Occipital lobe (tissue), 2 donors: Measurements from ENCODE around the gene RFX8. TPM values are rescaled to one million over a fixed set of nuclear protein-coding genes. Genes with fewer than 3 reads are reported as not detected.
"Not testable (repeated sequence)": the region's sequence is repeated elsewhere in the genome, so short reads cannot be mapped to it uniquely, and the experiment has no call there.

Experiments used
- DNase-seq: peaks from one replicate; lab custom pipeline; 2025; lab: John Stamatoyannopoulos, UW
- total RNA-seq: library from RNA; depleted of rRNA; stranded (reverse); fragments of >200 nt; gene quantifications from one replicate; pipeline ENCODE4 v1.2.3, GENCODE V29; 2014

The RFX8 gene
- total RNA-seq, 1 donor from 2014 or later = 0.47 TPM

DNA sequence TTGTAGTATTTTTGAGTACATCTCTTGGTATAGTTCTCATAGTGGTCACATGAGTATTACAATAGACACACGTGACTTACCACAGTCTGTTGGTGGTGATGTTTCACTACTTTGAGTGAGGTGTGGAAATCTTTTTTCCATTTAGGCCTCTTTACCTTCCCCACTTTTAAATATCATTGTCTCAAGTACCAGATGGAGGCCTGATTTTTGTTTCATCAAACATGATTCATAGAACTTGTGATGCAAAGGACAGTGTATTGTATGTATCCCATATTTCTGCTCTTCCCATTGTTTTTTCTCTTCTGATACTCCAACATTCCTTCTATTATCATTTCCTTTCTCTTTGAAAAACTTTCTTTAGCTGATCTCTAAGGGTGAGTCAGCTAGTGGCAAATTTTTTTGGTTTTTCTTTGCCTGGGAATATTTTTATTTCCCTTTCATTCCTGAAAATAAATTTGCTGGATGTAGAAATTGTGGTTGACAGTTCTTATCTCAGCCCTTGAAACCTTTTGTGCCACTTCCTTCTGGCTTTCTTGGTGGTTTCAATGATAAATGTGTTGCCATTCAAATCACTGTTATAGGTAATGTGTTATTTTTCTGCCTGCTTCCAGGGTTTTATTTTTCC lies 32.8 kb downstream of the RFX8 start:
- no peak for DNase-seq

DNA sequence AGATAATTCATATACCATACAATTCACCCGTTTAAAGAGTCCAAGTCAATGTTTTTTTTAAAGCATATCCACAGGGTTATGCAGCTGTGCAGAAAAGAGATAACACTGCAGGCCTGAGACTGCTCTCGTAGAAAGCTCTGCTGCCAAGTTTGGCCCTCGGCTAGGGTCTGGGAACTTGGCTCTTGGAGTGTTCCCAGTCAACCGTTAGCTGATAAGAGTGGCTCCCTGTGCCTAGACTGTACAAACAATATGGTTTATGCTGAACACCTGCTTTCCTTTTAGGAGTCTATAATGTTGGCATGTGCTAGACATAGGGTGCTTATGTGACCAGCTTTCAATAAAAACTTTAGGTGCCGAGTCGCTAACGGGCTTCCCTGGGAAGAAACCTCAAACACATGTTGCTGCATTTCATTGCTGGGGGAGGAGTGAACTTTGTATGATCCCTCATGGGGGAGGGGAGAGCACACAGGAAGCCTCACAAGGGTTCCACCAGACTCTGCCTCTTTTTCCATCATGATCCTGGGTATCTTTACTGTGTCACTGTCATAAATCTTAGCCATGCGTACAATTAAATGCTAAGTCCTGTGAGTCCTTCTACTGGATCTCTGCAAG lies 34.7 kb downstream of the RFX8 start:
- no peak for DNase-seq

- no peak for DNase-seq
Measured at GRCh38 chr2:101439716-101440115, 35.2 kb downstream of the RFX8 start.

- DNase-seq = not testable (repeated sequence)
Measured at GRCh38 chr2:101438555-101438954, 36.4 kb downstream of the RFX8 start.

DNA sequence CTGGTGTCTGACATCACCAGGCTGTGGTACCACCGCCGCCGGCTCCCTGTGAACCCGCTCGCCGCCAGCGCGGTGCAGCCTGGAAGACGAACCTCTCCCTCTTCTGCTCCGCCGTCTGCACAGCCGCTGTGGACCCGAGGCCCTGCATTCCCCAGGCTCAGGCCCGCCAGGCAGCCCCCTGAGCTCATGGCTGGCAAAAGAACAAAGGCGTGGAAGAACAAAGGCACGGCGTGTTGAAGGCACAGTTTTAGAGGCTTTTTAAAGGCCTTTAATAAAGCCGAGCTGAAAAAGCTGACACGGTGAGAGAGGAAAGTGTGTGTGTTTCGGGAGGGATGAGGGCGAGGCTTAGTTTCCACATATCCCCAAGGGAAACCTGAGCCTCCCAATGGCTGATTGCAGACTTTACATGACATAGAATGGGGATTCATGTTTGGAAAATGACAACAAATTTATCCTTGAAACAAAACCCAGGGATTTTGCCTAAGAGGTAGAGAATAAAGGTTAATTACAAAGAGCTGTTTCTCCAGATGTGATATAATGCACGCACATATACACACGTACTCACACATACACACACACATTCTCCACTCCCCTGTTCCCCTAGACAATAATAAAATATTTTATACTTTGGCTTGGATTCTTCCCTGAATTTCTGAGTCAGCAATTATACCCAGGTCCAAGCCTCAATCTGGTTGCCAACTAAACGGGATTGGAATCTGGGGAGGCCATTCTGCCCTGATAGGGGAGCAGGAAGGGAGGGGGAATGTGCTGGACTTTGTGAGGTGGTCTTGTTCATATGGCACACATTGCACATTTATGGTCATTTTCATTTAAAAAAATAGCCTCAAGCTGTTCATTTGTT lies 39.7 kb downstream of the RFX8 start:
- no peak for DNase-seq

GRCh38 chr2:101433465-101433864 lies 41.4 kb downstream of the RFX8 start:
- no peak for DNase-seq

GRCh38 chr2:101432411-101433181 lies 42.3 kb downstream of the RFX8 start:
- DNase-seq = no peak

DNA sequence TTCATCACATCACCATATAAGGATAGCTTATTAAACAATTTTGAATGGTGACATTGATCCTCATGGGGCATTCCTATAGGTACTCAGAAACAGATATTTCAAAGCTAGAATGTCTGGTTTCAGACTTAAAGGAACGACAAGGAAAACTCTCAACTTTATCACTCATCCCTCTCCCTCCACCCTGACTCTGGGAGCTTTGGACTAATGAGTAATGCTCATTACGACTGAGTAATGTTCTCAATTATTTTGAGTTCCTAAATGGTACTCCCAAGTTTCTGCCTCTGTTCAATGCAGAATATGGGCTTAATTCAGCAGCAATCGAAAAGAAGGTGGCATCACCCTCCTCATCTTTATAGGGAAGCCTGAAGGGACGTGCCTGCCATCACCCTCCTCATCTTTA lies 43.4 kb downstream of the RFX8 start:
- no peak for DNase-seq

- DNase-seq = no peak
Measured at GRCh38 chr2:101430156-101430555, 44.8 kb downstream of the RFX8 start.

DNA sequence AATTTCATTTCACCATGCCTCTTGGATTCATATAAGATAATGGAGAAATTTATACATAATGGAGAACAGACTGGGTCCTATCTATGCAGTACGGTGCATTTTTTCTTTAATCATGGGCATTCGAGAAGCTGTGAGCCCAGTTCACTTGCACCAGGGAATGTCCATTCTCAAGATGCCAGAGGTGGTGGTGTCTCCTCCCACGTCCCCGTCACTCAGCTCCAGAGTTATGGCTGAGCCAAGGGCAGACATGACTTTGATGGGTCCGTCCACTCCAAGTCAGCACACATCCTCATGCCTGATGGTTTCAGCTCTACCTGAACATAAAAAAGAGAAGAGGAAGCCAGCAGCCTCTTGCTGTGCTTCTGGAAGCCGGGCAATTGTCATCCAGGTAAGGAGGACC lies 45.5 kb downstream of the RFX8 start:
- DNase-seq = no peak

- DNase-seq = no peak
Measured at GRCh38 chr2:101428422-101429176, 46.3 kb downstream of the RFX8 start.

GRCh38 chr2:101427743-101428142 lies 47.2 kb downstream of the RFX8 start:
- no peak for DNase-seq

GRCh38 chr2:101427240-101427639 lies 47.7 kb downstream of the RFX8 start:
- no peak for DNase-seq

GRCh38 chr2:101426822-101427221 lies 48.1 kb downstream of the RFX8 start:
- DNase-seq = no peak

GRCh38 chr2:101420623-101421022 lies 54.3 kb downstream of the RFX8 start:
- DNase-seq = no peak

DNA sequence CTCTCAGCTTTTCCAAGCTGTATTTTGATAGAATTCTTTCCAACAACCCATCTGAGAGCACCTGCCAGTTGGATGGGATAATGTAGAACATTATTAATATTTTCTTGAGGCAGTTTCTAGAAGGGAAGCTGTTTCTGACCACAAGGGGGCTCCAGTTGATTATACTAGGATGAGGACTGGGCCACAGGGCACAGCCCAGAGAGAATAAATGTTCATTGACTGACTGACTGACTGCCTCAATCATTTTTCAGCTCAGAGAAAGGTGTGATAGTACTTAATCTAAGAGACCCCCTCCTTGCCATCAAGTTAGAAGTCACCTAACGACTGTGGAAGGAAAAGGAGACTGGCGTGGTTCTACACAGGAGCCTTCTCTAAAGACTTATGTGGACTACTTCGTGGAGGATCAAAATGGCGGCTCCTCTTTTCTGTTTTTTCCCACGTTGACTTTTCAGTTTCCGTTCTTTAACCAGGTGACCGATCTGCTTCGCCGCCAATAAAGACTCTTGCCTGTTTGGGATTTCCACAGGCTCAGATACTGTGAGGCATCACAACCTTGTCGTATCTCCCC lies 55.7 kb downstream of the RFX8 start:
- DNase-seq = no peak

GRCh38 chr2:101418460-101419095 lies 56.3 kb downstream of the RFX8 start:
- no peak for DNase-seq

GRCh38 chr2:101416609-101417008 lies 58.3 kb downstream of the RFX8 start:
- DNase-seq = no peak

- DNase-seq = no peak
Measured at GRCh38 chr2:101415884-101416283, 59.0 kb downstream of the RFX8 start.

- no peak for DNase-seq
Measured at GRCh38 chr2:101415220-101415619, 59.7 kb downstream of the RFX8 start.
